HG02840 (cell line): ENCODE measurements around the gene C17orf58.
"Not testable (repeated sequence)": the region's sequence is repeated elsewhere in the genome, so short reads cannot be mapped to it uniquely, and the experiment has no call there.

Source experiments
- ATAC-seq: cut with Tn5 transposase; IDR thresholded peaks from one replicate; pipeline ENCODE4 v1.9.1; 2021; ENCODE audit warnings: mild to moderate bottlenecking, moderate library complexity, moderate number of reproducible peaks; ENCODE audit not compliant: unreplicated experiment, low FRiP score

The C17orf58 gene

DNA sequence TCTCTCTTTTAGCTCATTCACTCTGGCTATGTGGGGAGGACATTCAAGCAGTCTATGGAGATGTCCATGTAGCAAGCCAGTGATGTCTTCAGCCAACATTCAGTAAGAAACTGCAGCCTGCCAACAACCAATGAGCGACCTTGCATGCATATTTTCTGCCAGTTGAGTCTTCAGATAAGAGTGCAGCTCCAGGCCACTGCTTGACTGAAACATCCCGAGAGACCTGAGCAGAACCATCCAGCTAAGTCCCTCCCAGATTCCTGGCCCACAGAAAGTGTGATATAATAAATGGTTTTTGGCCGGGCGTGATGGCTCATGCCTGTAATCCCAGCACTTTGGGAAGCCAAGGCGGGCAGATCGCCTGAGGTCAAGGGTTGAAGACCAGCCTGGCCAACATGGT lies 10.5 kb upstream of the C17orf58 start:
- ATAC-seq = no peak

DNA sequence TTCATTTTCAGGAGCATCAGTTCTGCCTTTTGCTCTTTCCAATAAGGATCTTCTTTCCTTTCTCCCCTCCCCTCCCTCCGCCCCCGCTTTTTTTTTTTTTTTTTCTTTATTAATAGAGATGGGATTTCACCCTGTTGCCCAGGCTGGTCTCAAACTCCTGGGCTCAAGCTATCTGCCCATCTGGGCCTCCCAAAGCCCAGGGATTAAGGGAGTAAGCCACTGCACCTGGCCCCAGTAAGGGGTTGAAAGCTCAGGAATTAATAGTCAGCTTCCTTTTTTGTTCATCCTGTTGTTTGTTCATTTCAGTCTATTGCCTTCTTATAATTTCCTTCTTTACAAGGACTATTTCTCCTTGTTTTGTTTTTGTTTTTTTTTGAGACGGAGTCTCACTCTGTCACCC lies 7.9 kb upstream of the C17orf58 start:
- ATAC-seq = no peak

DNA sequence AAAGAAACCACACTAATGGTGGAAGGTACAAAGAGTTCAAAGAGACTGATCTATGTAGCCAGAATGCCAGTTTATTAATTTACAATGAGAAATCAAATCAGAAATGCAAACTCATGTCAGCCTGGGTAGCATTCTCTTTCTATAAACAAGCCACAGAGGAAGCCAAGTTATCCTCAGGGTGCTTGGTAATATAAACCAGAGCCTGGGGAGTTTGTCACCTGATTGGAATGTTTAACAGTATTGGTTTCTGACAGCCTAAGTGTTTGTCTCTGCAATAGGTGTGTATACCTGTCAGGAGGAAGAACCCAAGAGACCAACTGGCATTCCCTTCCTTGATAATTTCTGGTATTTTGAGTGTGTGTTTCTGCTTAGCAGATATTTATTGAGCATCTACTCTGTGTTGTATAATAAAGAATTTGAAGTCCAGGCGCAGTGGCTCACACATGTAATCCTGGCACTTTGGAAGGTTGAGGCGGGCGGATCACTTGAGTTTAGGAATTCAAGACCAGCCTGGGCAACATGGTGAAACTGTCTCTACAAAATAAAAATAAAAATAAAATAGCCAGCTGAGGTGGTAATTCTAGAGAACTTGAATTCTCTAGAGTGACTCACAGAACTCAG lies 3.1 kb upstream of the C17orf58 start:
- no peak for ATAC-seq

DNA sequence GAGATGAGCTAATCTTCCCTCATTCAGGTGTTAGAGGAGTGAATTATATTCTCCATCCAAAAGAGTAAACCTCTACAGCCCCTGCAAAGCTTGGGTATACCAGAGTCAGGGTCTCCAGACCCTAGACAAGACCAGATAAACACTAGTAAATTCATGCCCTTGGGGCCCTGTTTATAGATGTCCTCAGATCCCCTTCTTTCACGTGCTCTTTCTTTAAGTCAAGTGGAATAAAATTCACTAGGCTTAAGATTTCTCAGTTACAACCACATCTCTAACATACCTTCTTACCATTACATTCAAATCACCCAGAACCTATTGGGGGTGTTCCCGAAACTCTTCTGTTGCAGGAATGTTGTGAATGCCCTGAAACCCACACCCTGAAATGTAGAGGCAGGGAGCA lies 2.2 kb upstream of the C17orf58 start:
- ATAC-seq = no peak

DNA sequence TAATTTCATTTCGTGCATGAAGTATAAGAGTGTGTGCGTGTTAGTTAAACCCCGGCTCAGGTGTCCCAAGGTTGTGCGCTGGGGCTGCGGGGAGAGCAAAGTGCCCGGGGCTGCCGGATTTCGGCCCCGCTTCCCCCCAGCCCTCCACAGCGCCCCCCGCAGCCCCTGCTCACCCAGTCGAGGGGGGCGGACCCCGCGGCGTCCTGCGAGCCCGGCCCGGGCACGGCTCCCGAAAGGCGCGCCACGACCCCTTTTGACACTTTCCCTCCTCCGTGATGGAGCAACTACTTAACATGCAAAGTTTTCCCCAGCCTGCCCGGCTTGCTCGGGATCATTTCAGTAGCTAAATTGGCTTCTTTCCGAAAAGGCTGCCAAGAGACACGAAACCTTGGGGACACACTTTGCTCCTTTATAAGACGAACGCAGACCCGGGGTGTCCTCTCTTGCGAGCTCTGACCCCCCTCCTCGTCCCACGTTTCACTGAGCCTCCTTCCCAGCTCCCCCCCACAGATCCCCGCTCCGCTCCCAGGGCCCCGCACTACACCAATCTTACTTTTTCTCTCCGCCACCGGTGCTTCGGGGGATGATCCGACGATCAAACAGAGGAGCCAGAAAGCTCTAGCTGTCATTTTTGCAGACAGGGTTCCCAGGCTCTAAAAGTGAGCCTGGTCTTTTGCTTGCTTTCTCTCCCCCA lies 552 bp downstream of the C17orf58 start:
- ATAC-seq = no peak

DNA sequence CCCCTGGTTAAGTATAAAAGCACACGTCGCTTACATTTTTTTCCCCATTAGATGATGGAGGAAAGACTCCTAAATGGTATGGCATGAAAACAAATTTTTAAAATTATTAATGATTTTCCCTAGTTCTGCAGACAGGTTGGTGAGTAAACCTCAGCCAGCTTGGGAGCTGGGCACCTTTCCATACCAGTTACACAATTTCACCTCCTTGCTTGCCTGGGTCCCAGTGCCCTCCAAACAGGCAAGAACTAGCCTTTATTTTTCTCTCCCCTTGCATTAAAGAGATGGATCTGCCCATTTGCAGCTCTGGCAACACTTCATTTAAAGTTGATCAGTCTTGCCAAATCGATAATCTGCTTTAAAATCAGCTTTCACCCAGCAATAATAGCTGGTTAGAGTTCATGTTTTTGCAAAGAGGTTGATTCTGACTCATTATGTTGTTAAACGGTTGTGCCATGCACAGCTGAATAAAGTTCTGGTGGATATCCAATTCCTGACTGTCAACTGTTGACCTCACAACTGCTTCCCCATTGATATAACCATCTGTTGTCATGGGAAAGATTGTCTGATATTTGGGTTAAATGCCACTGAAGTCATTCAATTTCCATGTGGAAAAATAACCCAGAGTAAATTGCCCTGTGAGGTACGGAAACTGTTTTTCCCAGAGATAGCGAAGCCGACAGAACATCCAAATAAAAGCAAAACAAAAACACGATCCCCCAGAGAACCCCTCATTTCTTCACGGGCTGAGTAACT lies 1.3 kb downstream of the C17orf58 start:
- no peak for ATAC-seq

DNA sequence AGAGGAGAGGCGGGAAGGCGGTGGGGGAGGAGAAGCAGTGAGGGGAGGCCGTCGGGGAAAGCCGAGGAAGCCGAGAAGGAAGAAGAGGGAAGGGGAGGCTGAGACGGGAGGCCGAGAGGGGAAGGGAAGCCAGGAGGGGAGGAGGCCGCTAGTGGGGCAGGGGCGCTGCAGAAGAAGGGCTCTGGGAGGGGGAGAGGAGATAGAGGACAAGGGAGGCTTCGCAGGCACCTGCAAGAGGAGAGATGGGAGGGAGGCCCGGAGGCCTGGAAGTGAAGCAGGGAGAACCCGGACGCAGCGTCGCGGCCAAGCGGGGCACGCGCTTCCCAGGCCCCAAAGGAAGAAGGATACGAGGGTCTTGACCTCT lies 2.3 kb downstream of the C17orf58 start:
- ATAC-seq = peak; percentile 4

DNA sequence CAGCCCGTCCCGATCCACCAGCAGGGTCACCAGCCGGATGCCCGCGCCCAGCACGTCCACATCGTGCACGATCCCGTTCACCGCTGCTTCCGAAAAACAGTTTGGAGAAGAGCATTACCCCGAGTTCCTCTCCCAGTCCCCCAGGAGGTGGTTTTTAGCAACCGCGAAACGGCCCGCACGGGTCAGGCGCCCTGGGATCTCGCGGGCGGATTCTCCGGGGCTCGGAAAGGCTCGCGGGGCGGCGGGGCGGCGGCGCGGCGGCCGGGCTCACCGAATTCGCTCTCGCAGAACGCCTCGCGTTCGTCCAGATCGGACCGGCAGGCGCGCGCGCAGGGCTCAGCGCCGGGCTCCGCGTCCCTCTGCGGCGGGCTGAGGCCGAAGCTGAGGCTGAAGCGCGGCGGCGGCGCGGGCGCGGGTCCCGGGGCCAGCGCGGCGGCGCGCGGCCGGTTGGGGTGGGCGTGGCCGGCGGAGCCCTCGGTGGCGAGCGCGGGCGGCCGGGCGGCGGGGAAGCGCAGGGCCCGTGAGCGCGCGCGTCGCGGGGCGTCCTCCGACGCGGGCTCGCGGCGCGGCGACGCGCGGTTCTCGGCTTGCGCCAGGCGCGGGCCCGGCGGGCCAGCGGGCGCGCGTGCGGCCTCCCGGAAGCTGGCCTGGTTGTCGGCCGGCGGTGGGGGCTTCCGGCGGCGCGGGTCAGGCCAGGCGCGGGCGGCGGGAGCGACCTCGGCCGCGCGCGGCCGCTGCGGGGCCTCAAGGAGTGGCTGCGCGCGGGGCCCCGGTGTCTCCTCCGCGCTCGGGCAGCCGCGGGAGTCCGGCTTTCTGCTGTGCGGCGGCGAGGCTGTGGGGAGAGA lies 2.9 kb downstream of the C17orf58 start:
- ATAC-seq = peak; percentile 71

DNA sequence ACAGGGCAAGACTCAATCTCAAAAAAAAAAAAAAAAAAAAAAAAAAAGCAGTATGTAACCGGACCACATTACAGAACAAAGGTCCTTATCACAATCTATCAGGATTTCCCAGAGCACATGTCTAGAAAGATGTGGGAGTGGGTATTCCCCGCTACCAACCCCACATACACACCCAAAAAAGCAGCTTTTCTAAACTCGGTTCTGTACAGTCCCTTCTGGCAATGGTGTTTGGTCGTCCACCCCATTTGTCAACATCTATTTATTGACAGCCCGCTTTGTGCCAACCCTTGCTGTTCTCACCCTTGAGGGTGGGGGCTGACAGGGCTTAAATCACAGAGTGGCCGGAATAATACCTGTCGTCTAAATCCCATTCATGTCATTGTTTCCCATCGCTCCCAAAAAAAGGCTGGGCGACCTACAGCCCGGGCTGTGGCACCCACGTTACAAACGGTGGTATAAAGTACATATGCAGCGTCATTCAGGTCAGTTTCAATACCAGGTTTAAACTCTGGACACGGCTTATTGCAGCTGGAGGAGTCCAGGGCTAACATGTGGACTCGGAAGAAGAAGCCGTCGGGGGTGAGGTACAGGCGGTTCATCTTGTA lies 3.6 kb downstream of the C17orf58 start:
- ATAC-seq = no peak

DNA sequence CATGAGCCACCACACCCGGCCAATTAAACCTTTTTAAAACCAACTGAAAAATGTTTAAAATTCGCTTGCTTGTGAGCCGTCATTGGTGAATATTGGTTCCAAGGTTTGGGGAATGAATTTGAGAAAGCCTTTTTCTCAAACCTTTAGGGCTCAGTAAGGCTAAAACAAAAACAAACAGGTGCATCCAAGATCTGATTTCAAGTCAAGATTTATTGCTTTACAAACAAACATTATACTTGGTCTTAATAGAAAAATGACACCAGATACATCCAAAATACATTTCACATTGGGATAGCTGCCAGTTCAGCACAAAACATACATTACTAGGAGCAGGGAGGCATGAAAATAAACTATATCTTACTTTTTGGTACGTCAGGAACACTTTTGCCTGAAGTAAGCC lies 5.4 kb downstream of the C17orf58 start:
- no peak for ATAC-seq

DNA sequence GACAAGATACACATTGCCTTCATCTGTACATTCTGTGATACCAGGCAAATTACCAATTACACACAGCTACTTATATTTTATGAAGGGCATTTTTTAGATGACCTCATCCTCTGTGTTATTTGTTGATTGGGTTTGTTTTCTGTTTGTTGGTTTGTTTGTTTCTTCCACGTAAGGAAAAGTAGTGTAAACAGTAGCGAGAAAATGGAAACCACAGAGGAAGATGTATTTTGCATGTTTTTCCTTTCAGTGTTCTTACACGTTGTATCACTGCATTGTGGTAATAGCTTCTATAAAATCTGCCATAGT lies 12.9 kb downstream of the C17orf58 start:
- ATAC-seq = no peak

DNA sequence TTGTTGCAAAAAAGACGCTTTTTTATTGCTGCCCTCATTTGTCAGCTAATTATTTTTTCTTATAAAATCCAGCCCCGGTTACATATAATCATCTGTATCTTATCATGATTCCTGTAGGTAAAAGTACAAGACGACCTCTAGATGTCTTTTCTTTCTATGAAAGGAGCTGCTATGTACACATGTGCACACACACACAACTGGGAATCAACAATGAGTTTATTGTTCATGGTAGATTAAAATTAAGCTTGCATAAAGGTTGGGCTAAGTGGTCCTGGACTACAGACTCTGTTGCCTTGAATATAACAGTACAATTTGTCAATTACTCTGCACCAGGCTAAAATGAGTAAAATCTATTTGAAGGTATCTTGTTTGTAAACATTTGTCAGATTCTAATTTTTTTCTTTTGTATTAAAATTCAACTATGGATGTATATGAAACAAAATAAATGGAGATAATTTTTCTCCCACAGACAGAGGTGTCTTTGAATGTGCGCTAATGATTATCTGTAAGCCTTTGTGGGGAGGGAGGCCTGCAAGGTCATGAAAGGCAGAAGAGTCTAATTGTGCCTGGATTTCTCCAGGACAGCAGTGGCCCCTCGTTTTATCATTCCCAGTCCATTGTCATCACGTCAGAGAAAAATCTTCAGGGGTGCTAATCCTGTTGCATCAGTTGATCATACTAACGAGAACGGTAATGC lies 13.4 kb downstream of the C17orf58 start:
- ATAC-seq = no peak

DNA sequence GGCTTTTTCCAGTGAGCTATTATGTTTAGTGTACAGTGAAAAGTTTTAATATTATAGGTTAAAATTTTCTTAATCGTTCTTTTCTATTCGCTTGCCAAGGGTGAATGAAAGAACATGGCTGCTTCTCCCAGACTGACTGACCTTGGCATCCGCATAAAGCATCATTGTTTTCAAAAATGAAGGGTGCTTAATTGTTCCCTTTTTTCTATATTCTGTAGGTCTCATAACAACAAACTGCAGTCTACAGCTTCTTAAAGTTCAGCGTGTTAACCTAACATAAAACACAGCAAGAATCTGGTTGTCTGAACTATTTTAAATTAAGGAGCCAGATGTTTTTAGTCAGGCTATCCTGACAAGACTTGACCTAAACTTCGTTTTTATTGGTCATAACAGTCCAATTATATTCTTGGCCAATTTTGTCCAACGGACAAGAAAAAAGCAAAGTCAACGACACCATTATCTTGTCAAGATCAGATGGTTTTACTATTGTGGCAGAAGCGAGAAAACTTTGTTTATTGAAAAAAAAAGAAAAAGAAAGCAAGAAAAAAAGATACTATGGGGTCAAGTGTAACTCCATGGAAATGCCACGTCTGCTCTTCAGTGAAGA lies 14.1 kb downstream of the C17orf58 start:
- no peak for ATAC-seq

DNA sequence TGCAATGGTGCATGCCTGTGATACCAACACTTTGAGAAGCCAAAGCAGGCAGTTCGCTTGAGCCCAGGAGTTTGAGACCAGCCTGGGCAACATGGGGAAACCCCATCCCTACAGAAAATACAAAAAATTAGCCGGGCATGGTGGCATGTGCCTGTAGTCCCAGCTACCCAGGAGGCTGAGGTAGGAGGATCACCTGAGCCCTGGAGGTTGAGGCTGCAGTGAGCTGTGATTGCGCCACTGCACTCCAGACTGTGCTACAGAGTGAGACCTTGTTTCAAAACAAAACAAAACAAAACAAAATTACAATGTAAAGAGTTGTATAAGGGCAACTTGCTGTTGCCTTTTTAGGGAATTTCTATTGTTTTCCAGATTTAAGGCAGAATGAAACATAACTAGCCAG lies 15.4 kb downstream of the C17orf58 start:
- not testable (repeated sequence) for ATAC-seq

DNA sequence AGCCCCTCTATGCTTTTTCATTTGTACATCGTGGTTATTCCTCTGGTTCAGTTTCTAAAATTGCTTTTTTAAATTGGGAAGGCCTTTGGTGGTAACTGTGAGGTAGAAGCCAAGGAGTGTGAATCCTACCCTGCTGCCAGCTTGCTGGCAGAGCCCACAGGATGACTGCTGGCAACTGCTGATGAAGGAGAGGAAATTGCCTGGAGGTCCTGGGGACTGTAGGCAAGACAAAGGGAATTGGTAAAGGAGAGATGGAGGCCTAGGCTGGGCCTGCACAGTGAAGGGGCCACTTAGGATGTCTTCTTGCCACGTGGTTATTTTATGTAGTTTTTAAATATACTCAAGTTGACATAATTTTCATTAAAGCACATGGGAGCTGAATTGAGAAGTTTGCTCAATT lies 15.8 kb downstream of the C17orf58 start:
- ATAC-seq = no peak

DNA sequence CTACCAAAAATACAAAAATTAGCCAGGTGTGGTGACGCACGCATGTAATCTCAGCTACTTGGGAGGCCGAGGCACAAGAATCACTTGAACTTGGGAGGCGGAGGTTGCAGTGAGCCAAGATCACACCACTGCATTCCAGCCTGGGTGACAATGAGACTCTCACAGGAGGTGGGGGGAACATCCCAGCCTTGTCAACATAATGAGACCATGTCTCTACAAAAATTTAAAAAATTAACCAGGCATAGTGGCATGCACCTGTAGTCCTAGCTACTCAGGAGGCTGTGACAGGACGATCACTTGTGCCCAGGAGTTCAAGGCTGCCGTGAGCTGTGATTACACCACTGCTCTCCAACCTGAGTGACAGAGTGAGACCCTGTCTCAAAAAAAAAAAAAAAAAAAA lies 20.0 kb downstream of the C17orf58 start:
- not testable (repeated sequence) for ATAC-seq

DNA sequence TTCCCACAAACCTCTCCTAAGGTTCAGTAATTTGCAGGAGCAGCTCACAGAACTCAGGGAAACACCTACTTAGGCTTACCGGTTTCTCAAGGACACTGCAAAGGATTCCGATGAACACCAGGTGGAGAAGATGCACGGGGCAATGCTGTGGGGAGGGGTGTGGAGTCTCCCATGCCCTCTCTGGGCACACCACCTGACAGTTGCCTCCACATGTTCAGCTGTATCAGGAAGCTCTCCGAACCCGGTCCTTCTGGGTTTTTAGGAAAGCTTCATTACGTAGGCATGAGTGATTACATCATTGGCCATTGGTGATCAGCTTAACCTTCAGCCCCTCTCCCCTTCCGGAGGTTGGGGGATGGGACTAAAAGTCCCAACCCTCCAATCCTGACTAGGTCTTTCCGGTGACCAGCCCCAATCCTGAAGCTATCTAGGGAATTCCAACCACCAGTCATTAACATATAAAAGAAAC lies 21.6 kb downstream of the C17orf58 start:
- no peak for ATAC-seq

DNA sequence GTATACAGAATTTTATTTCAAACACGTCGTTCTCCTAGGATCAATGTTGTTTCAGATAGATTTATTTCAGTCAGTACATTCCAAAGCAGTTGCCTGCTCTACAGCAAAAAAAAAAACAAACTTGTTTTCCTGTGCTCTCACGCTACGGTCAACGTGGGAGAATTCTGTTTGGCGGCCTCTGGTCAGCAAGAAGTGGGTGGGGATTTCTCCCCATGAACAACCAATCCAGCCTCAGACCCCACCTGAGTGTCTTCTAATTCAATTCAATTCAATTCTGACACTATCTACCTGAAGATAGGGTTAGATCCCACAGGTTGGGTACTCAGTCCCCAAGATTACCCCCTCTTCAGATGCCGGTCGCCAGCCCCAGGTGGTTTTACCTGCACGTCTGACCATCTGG lies 22.1 kb downstream of the C17orf58 start:
- ATAC-seq = no peak

DNA sequence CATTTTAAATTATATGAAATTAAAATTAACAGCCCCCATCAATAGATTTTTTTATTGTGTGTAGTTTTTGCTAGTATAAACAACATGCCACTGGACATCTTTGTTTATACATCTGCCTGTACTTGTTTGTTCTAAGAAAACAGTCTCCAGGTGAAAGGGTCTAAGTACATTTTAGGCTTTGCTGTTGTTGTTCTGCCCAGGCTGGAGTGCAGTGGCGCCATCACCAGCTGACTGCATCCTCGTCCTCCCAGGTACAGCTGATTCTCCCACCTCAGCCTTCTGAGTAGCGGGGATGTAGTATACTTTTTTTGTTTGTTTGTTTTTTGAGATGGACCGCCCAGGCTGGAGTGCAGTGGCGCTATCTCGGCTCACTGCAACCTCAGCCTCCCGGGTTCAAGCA lies 25.5 kb downstream of the C17orf58 start:
- no peak for ATAC-seq

DNA sequence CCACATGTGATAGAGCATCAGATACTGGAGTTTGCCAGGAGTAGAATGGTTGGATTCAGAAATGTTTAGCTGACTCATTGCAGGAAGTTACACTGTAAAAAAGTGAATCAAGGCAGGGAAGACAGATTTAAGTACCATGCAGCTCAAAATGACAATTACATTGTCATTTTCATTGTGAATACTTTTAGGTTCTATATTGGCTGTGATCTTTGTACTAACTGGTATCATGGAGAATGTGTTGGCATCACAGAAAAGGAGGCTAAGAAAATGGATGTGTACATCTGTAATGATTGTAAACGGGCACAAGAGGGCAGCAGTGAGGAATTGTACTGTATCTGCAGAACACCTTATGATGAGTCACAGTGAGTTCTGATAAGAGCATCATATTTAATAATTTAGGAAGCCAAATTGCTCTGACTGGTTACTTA lies 33.1 kb downstream of the C17orf58 start:
- ATAC-seq = not testable (repeated sequence)
